Liver (tissue), 9 donors: ENCODE measurements around the gene FBXO44. TPM values are rescaled to one million over a fixed set of nuclear protein-coding genes. Genes with fewer than 3 reads are reported as not detected.
"Not testable (repeated sequence)": the region's sequence is repeated elsewhere in the genome, so short reads cannot be mapped to it uniquely, and the experiment has no call there.

Source experiments
- DNase-seq: peaks from one replicate; pipeline ENCODE4 v3.0.0-alpha.2; 2017; ENCODE audit warnings: low spot score
- H3K27ac ChIP-seq, 2 donors: one replicate each; pipeline ENCODE4 v1.7.0; 2013; ENCODE audit warnings: inconsistent platforms in 2 of 2, low read length in 2 of 2, control low read depth in 1 of 2, low read depth in 1 of 2, mild to moderate bottlenecking in 1 of 2
- H3K27me3 ChIP-seq, 4 donors: one replicate each; pipeline versions ENCODE4 v1.6.1 to v1.7.0; 2013; ENCODE audit warnings: low read length in 3 of 4, inconsistent platforms in 1 of 4, mild to moderate bottlenecking in 1 of 4, moderate library complexity in 1 of 4; ENCODE audit not compliant: control insufficient read depth in 4 of 4, insufficient read depth in 4 of 4
- H3K36me3 ChIP-seq, 4 donors: one replicate each; pipeline versions ENCODE4 v1.6.1 to v1.7.0; 2013; ENCODE audit warnings: low read length in 3 of 4, mild to moderate bottlenecking in 3 of 4, low read depth in 1 of 4, moderate library complexity in 1 of 4; ENCODE audit not compliant: control insufficient read depth in 4 of 4, insufficient read depth in 3 of 4
- H3K4me1 ChIP-seq, 4 donors: one replicate each; pipeline versions ENCODE4 v1.6.1 to v1.7.0; 2013; ENCODE audit warnings: low read length in 3 of 4, mild to moderate bottlenecking in 3 of 4, moderate library complexity in 1 of 4; ENCODE audit not compliant: control insufficient read depth in 4 of 4, insufficient read depth in 4 of 4
- H3K4me3 ChIP-seq, 3 donors: one replicate each; pipeline versions ENCODE4 v1.6.1 to v1.7.0; 2013; ENCODE audit warnings: low read length in 3 of 3, control low read depth in 1 of 3, low read depth in 1 of 3, mild to moderate bottlenecking in 1 of 3
- H3K9ac ChIP-seq, 2 donors: one replicate each; pipeline ENCODE4 v1.7.0; 2013; ENCODE audit warnings: low read length in 2 of 2, mild to moderate bottlenecking in 2 of 2, moderate library complexity in 2 of 2, control low read depth in 1 of 2, low read depth in 1 of 2
- H3K9me3 ChIP-seq, 4 donors: one replicate each; pipeline versions ENCODE4 v1.6.1 to v1.7.0; 2013; ENCODE audit warnings: low read length in 3 of 4; ENCODE audit not compliant: control insufficient read depth in 4 of 4
- EGR1 ChIP-seq, 2 donors: IDR thresholded peaks; 2 replicates each; pipeline ENCODE4 v1.6.1; 2016 to 2018; ENCODE audit warnings: antibody characterized with exemption in 2 of 2, low read depth in 2 of 2
- FOXA1 ChIP-seq: IDR thresholded peaks from 2 replicates; pipeline ENCODE4 v1.6.1; 2016; ENCODE audit warnings: antibody characterized with exemption
- HNF4A ChIP-seq, 2 donors: conservative IDR thresholded peaks; 2 replicates each; pipeline ENCODE4 v1.6.1; 2016; ENCODE audit warnings: antibody characterized with exemption in 2 of 2, mild to moderate bottlenecking in 2 of 2
- HNF4G ChIP-seq: IDR thresholded peaks from 2 replicates; pipeline ENCODE4 v1.6.1; 2016; ENCODE audit warnings: antibody characterized with exemption
- JUND ChIP-seq, 2 donors: IDR thresholded peaks; 2 replicates each; pipeline ENCODE4 v1.6.1; 2016; ENCODE audit warnings: antibody characterized with exemption in 2 of 2
- MAX ChIP-seq: IDR thresholded peaks from 2 replicates; pipeline ENCODE4 v1.6.1; 2016; ENCODE audit warnings: antibody characterized with exemption
- NR2F2 ChIP-seq: IDR thresholded peaks from 2 replicates; pipeline ENCODE4 v1.6.1; 2016; ENCODE audit warnings: antibody characterized with exemption
- RAD21 ChIP-seq, 2 donors: IDR thresholded peaks; 2 replicates each; pipeline ENCODE4 v1.6.1; 2016; ENCODE audit warnings: antibody characterized with exemption in 2 of 2, mild to moderate bottlenecking in 2 of 2
- REST ChIP-seq: IDR thresholded peaks from 2 replicates; pipeline ENCODE4 v1.6.1; 2016; ENCODE audit warnings: antibody characterized with exemption, mild to moderate bottlenecking
- SP1 ChIP-seq: IDR thresholded peaks from 2 replicates; pipeline ENCODE4 v1.6.1; 2018; ENCODE audit warnings: antibody characterized with exemption, mild to moderate bottlenecking
- TAF1 ChIP-seq: conservative IDR thresholded peaks from 2 replicates; pipeline ENCODE4 v1.6.1; 2016; ENCODE audit warnings: antibody characterized with exemption, mild to moderate bottlenecking
- YY1 ChIP-seq: IDR thresholded peaks from 2 replicates; pipeline ENCODE4 v1.6.1; 2016; ENCODE audit warnings: antibody characterized with exemption, mild to moderate bottlenecking
- whole genome bisulfite sequencing: extraction: QIAGEN DNeasy Blood & Tissue Kit; methylation state at CpG from one replicate; pipeline ENCODE4 v1.1.7; 2013; 5-methylcytosine and 5-hydroxymethylcytosine counted together
- polyA plus RNA-seq, 2 donors: library from polyadenylated mRNA; stranded (reverse) in 1 of 2; unstranded in 1 of 2; fragments of 200-250 nt in 1 of 2; fragments of >200 nt in 1 of 2; fragmentation: Nextera tagmentation in 1 of 2; extraction: Ambion mirVana in 1 of 2; gene quantifications; one replicate each; pipeline versions ENCODE4 v1.2.1 to v1.2.3, GENCODE V29; 2013 to 2015
- total RNA-seq, 2 donors: library from RNA; depleted of rRNA; stranded (reverse); fragments of >200 nt; gene quantifications; one replicate each; pipeline ENCODE4 v1.2.3, GENCODE V29; 2014
- TF ChIP-seq, protein P1 (sequence below): IDR thresholded peaks from 2 replicates; pipeline ENCODE4 v1.6.1; 2016; ENCODE audit warnings: antibody characterized with exemption
- donor health status: healthy.
- donor health status: healthy.
- donor health status: healthy.
- donor health status: healthy.
- donor health status: healthy.

Gene FBXO44, protein sequence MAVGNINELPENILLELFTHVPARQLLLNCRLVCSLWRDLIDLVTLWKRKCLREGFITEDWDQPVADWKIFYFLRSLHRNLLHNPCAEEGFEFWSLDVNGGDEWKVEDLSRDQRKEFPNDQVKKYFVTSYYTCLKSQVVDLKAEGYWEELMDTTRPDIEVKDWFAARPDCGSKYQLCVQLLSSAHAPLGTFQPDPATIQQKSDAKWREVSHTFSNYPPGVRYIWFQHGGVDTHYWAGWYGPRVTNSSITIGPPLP
- total RNA-seq (1 to 10 TPM; 3.6 to 6.4 TPM), polyA plus RNA-seq (10 to 100 TPM in 1 of 2 donors, 1 to 10 TPM in 1; 7.1 to 13.2 TPM)

- H3K4me3 ChIP-seq: peak within 1 kb of the TSS; percentile 46 to 74 (median 61)
- H3K9ac ChIP-seq: no peak within 1 kb of the TSS
- no peak for TF ChIP-seq EGR1 (IDR thresholded peaks at IDR 0.05; ENCODE audit: low read depth in 2 of 2)
- TF ChIP-seq REST: no peak
- TF ChIP-seq YY1: no peak
- no peak for TF ChIP-seq FOXA1
- TF ChIP-seq NR2F2: no peak
- TF ChIP-seq SP1: no peak
- TF ChIP-seq HNF4A (conservative IDR thresholded peaks at IDR 0.05): no peak
- no peak for TF ChIP-seq HNF4G
- TF ChIP-seq TAF1: no peak
- TF ChIP-seq RAD21 (IDR thresholded peaks at IDR 0.05): no peak
- WGBS: 11% methylated on average over 94 of the region's 94 CpGs
- DNase-seq: peak; percentile 72
- H3K9me3 ChIP-seq: no peaks in the 10 kb centered on the region
- no peak within 1 kb of the TSS for H3K27ac ChIP-seq
- no peaks in the 10 kb centered on the region for H3K36me3 ChIP-seq
- no peaks in the 10 kb centered on the region for H3K27me3 ChIP-seq
- peaks cover 0 to 31% (median 23%) of the 10 kb centered on the region in 4 donors for H3K4me1 ChIP-seq
These were observed at the start of gene FBXO44, which contains the start of gene FBXO2 for GRCh38 chr1:11654137-11654938. FBXO44 (plus strand) TSS chr1:11654877; CDS start chr1:11655836, 959 bp downstream. FBXO2 (minus strand) TSS chr1:11654429; CDS start chr1:11654340, 89 bp downstream.

- Histone ChIP-seq H3K36me3 (no peaks in the 10 kb centered on the region), H3K27me3 (no peaks in the 10 kb centered on the region), H3K27ac (no peak overlapping the region), H3K9me3 (no peaks in the 10 kb centered on the region), H3K9ac (no peak overlapping the region), H3K4me3 (no peak overlapping the region), H3K4me1 (no peaks in the 10 kb centered on the region)
- TF ChIP-seq RAD21 (IDR thresholded peaks at IDR 0.05) (no peak), MAX (no peak), JUND (IDR thresholded peaks at IDR 0.05) (no peak), HNF4A (conservative IDR thresholded peaks at IDR 0.05) (no peak)
- TF ChIP-seq, protein P1, sequence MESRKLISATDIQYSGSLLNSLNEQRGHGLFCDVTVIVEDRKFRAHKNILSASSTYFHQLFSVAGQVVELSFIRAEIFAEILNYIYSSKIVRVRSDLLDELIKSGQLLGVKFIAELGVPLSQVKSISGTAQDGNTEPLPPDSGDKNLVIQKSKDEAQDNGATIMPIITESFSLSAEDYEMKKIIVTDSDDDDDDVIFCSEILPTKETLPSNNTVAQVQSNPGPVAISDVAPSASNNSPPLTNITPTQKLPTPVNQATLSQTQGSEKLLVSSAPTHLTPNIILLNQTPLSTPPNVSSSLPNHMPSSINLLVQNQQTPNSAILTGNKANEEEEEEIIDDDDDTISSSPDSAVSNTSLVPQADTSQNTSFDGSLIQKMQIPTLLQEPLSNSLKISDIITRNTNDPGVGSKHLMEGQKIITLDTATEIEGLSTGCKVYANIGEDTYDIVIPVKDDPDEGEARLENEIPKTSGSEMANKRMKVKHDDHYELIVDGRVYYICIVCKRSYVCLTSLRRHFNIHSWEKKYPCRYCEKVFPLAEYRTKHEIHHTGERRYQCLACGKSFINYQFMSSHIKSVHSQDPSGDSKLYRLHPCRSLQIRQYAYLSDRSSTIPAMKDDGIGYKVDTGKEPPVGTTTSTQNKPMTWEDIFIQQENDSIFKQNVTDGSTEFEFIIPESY: no peak
- DNase-seq: no peak
- 88% methylated on average over 6 of the region's 6 CpGs for WGBS
These were observed 47.9 kb upstream of the FBXO44 start for GRCh38 chr1:11606775-11607174.

- WGBS: 95% methylated on average over 35 of the region's 37 CpGs
- not testable (repeated sequence) for H3K9me3 ChIP-seq, H3K4me3 ChIP-seq, DNase-seq, H3K27me3 ChIP-seq, H3K9ac ChIP-seq, H3K4me1 ChIP-seq, H3K36me3 ChIP-seq, H3K27ac ChIP-seq
These were observed 46.0 kb upstream of the FBXO44 start for GRCh38 chr1:11608596-11609130.

- not testable (repeated sequence) for H3K9ac ChIP-seq
These were observed 45.3 kb upstream of the FBXO44 start for GRCh38 chr1:11609378-11609777.

More at GRCh38 chr1:11609378-11609777, 45.3 kb upstream of the FBXO44 start:
- H3K27me3 ChIP-seq, H3K9me3 ChIP-seq, H3K4me1 ChIP-seq, DNase-seq, H3K4me3 ChIP-seq, H3K27ac ChIP-seq, H3K36me3 ChIP-seq: not testable (repeated sequence)
- 78% methylated on average over 13 of the region's 13 CpGs for WGBS
